Transverse colon (tissue), 4 donors: ENCODE measurements around the gene ZSCAN26. TPM values are rescaled to one million over a fixed set of nuclear protein-coding genes. Genes with fewer than 3 reads are reported as not detected.

Source experiments
- DNase-seq: peaks from one replicate; pipeline ENCODE4 v3.0.0-alpha.2; 2019
- H3K27ac ChIP-seq, 4 donors: fragments of 200-600 bp; sonication (generic); 2 replicates each; pipeline ENCODE4 v1.5.1; 2016 to 2018; ENCODE audit warnings: inconsistent platforms in 4 of 4
- H3K27me3 ChIP-seq: fragments of 200-600 bp; sonication (generic); 2 replicates; pipeline ENCODE4 v1.5.1; 2017; ENCODE audit warnings: inconsistent platforms
- H3K36me3 ChIP-seq, 4 donors: fragments of 200-600 bp; sonication (generic); 2 replicates each; pipeline ENCODE4 v1.5.1; 2017 to 2019; ENCODE audit warnings: inconsistent platforms in 4 of 4
- H3K4me1 ChIP-seq, 4 donors: fragments of 200-600 bp; sonication (generic); 2 replicates each; pipeline ENCODE4 v1.5.1; 2017 to 2020; ENCODE audit warnings: inconsistent platforms in 4 of 4
- H3K4me3 ChIP-seq, 4 donors: fragments of 200-600 bp; sonication (generic); 1 replicate in 1 of 4; 2 replicates in 3 of 4; pipeline versions ENCODE4 v1.5.1 to v1.6.1; 2017 to 2019; ENCODE audit warnings: inconsistent platforms in 4 of 4
- H3K9me3 ChIP-seq, 2 donors: fragments of 200-600 bp; sonication (generic); 2 replicates each; pipeline ENCODE4 v1.5.1; 2017 to 2019; ENCODE audit warnings: inconsistent platforms in 2 of 2
- EP300 ChIP-seq: sonication (generic); formaldehyde crosslinking; IDR thresholded peaks from one replicate; pipeline ENCODE4 v1.6.1; 2017; ENCODE audit warnings: antibody characterized with exemption, low read depth
- POLR2A ChIP-seq: fragments of 450-650 bp; IDR thresholded peaks from one replicate; pipeline ENCODE4 v1.6.1; 2016; ENCODE audit warnings: antibody characterized with exemption, mild to moderate bottlenecking, moderate library complexity
- POLR2AphosphoS5 ChIP-seq, 3 donors: sonication (generic); formaldehyde crosslinking; IDR thresholded peaks; one replicate each; pipeline ENCODE4 v1.6.1; 2016; ENCODE audit warnings: antibody characterized with exemption in 3 of 3
- WGBS, 2 donors: methylation state at CpG; one replicate each; pipeline ENCODE4 v1.1.5; 2018; ENCODE audit warnings: low coverage in 1 of 2; 5-methylcytosine and 5-hydroxymethylcytosine counted together
- in situ Hi-C, 4 donors: fragments of 200-750 bp; cut with MboI; loops; one replicate each; pipeline versions ENCODE4 v1.15.0 to v1.15.1; 2017; ENCODE audit warnings: low sequenced_read_pairs in 3 of 4, low pct_ligation_motif_present in 1 of 4, low pct_unique_long_range_greater_than_20kb in 1 of 4
- intact Hi-C: fragments of 100-400 bp; cut with DNase I; formaldehyde crosslinking; loops from one replicate; pipeline ENCODE4 v1.15.1; 2023; ENCODE audit warnings: low total_unique reads
- total RNA-seq, 4 donors: library from RNA; depleted of rRNA; stranded (reverse); fragments of >200 nt; gene quantifications; one replicate each; pipeline ENCODE4 v1.1.0, GENCODE V29; 2016
- TF ChIP-seq, protein P1 (sequence below), 5 experiments: fragments of 200-600 bp in 3 of 5; fragments of 450-650 bp in 2 of 5; sonication (generic) in 3 of 5; IDR thresholded peaks; 1 replicate in 2 of 5; 2 replicates in 3 of 5; pipeline ENCODE4 v1.5.1; 2016 to 2017; ENCODE audit warnings: antibody characterized with exemption in 5 of 5, inconsistent platforms in 3 of 5, mild to moderate bottlenecking in 2 of 5, moderate library complexity in 1 of 5

ZSCAN26 gene
- total RNA-seq, 4 donors from 2014 or later = 13.9 to 19.4 (median 17.6) TPM

DNA sequence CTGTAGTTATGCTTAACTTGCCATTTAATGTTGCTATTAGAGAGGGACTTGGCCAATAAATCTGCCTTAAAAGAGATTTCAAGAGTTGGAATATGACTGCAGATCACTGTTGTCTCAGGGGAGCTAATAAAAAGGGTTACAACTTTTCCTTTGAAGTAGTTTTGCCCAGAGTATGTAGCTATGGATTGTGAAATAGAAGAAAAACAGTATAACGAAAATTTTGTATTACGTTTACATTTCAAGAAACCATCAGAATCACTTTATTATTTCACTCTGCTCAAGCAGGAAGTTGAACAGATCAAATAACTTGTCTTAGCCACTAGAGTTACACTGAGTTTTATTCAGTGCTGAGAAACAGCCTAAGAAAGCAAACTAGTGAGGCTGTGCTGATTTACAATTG is 3.0 kb upstream of the ZSCAN26 start:
- H3K27me3 ChIP-seq = peaks cover 12% of the 10 kb centered on the region
- no peaks in the 10 kb centered on the region for H3K9me3 ChIP-seq
- TF ChIP-seq EP300 (no peak), POLR2AphosphoS5 (IDR thresholded peaks at IDR 0.05) (no peak), POLR2A (no peak)
- TF ChIP-seq, protein P1, sequence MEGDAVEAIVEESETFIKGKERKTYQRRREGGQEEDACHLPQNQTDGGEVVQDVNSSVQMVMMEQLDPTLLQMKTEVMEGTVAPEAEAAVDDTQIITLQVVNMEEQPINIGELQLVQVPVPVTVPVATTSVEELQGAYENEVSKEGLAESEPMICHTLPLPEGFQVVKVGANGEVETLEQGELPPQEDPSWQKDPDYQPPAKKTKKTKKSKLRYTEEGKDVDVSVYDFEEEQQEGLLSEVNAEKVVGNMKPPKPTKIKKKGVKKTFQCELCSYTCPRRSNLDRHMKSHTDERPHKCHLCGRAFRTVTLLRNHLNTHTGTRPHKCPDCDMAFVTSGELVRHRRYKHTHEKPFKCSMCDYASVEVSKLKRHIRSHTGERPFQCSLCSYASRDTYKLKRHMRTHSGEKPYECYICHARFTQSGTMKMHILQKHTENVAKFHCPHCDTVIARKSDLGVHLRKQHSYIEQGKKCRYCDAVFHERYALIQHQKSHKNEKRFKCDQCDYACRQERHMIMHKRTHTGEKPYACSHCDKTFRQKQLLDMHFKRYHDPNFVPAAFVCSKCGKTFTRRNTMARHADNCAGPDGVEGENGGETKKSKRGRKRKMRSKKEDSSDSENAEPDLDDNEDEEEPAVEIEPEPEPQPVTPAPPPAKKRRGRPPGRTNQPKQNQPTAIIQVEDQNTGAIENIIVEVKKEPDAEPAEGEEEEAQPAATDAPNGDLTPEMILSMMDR (IDR thresholded peaks at IDR 0.05) = no peak
- no peak overlapping the region for H3K27ac ChIP-seq
- intact Hi-C loops = no loop called here
- no peak overlapping the region for H3K4me3 ChIP-seq
- in situ Hi-C loops = loop anchor here in 1 of 4 donors (25.0 kb wide), 1 partner anchor 98 kb away; no protein-coding TSS in a partner anchor
- peaks cover 6 to 21% (median 8%) of the 10 kb centered on the region in 4 donors for H3K4me1 ChIP-seq
- H3K36me3 ChIP-seq = no peaks in the 10 kb centered on the region
- WGBS, 2 donors = 33 to 65% methylated on average over 2 of the region's 2 CpGs
- no peak for DNase-seq

DNA sequence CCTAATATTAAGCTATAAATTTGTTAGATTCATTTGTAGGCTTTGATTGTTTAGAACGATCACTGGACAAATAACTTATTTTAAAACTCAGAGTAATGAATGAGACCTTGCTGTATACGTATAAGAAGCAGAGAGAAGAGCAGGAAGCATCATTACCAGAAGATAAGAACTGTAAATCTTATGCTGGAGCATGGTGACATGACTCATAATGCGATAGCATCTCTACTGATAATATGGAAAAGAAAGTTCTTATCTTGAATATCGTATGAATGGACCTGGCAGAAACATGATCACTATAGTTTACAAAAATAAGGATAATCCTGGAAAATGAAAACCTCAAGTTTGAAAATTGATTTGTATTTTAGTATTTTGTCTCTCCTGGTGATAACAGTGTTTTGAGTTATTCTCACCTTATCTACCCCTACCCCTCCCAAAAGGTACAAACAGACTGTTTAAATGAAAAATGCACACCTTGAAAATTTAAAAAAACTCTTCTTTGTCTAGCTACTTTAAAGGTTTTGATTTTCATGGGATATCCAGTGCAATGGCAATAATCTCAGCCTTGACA is 2.0 kb upstream of the ZSCAN26 start:
- Histone ChIP-seq H3K27me3 (peaks cover 6% of the 10 kb centered on the region), H3K4me1 (peaks cover 6 to 21% (median 8%) of the 10 kb centered on the region in 4 donors), H3K27ac (no peak overlapping the region), H3K36me3 (no peaks in the 10 kb centered on the region), H3K4me3 (no peak overlapping the region), H3K9me3 (no peaks in the 10 kb centered on the region)
- in situ Hi-C loops = loop anchor here in 1 of 4 donors (25.0 kb wide), 1 partner anchor 97 kb away; no protein-coding TSS in a partner anchor
- intact Hi-C loops = loop anchor here (5.0 kb wide), 1 partner anchor 92 kb away; no protein-coding TSS in a partner anchor
- DNase-seq = no peak
- 62% methylated on average over 4 of the region's 4 CpGs for WGBS, 2 donors
- TF ChIP-seq, protein P1 (IDR thresholded peaks at IDR 0.05) = no peak
- TF ChIP-seq POLR2A = no peak
- TF ChIP-seq POLR2AphosphoS5 (IDR thresholded peaks at IDR 0.05) = no peak
- no peak for TF ChIP-seq EP300

DNA sequence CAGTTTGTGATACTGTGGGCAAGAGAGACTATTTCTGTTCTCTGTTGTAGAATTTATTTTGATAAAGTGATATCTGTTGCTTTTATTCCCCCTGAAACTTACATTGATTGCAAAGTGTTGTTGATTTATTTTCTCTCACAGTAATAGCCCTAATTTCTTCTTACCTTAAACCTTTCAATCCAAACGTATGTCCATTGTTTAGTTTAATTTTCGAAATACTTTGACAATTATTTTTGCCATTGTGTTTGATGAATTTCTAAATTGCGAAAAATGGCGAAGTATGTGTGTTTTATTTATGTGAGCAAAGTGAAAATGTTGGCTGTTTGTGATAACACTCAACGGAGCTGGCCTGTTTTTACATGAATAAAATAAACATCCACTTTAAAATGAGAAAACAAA is 381 bp upstream of the ZSCAN26 start:
- TF ChIP-seq POLR2A (no peak), POLR2AphosphoS5 (IDR thresholded peaks at IDR 0.05) (no peak), EP300 (no peak)
- TF ChIP-seq, protein P1 (IDR thresholded peaks at IDR 0.05) = no peak
- intact Hi-C loops (loop anchor here (5.0 kb wide), 1 partner anchor 91 kb away; no protein-coding TSS in a partner anchor), in situ Hi-C loops (loop anchor here in 1 of 4 donors (25.0 kb wide), 1 partner anchor 96 kb away; no protein-coding TSS in a partner anchor)
- Histone ChIP-seq H3K27me3 (peaks cover 3% of the 10 kb centered on the region), H3K27ac (peak overlapping the region; percentile 85 to 90 (median 86)), H3K9me3 (no peaks in the 10 kb centered on the region), H3K4me3 (peak overlapping the region in 3 of 4 donors; percentile 70 to 88 (median 86)), H3K4me1 (peaks cover 6 to 21% (median 8%) of the 10 kb centered on the region in 4 donors), H3K36me3 (peaks cover 0 to under 1% (median 0%) of the 10 kb centered on the region in 4 donors)
- DNase-seq = no peak
- WGBS, 2 donors = 2 to 3% methylated on average over 5 of the region's 5 CpGs

DNA sequence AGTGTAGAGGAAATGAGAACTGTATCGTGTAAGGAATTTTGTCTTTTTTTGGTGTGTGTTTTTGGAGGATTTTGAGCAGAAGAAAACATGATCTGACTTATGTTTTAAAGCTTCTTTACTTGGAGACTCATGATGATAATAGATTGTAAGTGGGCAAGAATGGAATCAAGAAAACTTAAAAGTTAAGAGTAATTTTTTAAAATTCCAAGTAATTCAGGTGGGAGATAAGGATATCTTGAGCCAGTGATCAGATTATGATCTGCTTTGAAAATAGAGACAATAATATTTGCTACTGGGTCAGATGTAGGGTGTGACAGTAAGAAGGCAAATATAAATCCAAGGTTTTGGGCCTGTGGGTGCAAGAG is 734 bp downstream of the ZSCAN26 start:
- 0 to 7% methylated on average over 1 of the region's 1 CpG for WGBS, 2 donors
- peaks cover 6 to 21% (median 8%) of the 10 kb centered on the region in 4 donors for H3K4me1 ChIP-seq
- in situ Hi-C loops (loop anchor here in 1 of 4 donors (25.0 kb wide), 1 partner anchor 95 kb away; no protein-coding TSS in a partner anchor), intact Hi-C loops (loop anchor here (5.0 kb wide), 1 partner anchor 90 kb away; no protein-coding TSS in a partner anchor)
- TF ChIP-seq, protein P1 (IDR thresholded peaks at IDR 0.05) = no peak
- TF ChIP-seq POLR2A (no peak), POLR2AphosphoS5 (IDR thresholded peaks at IDR 0.05) (no peak), EP300 (no peak)
- H3K9me3 ChIP-seq = no peaks in the 10 kb centered on the region
- H3K27ac ChIP-seq = peak overlapping the region; percentile 85 to 90 (median 86)
- H3K36me3 ChIP-seq = peaks cover 0 to 11% (median 3%) of the 10 kb centered on the region in 4 donors
- peak overlapping the region in 3 of 4 donors; percentile 70 to 88 (median 86) for H3K4me3 ChIP-seq
- H3K27me3 ChIP-seq = peaks cover 3% of the 10 kb centered on the region
- DNase-seq = no peak
